ENCODE measurements around the gene HIKESHI. TPM values are rescaled to one million over a fixed set of nuclear protein-coding genes. Genes with fewer than 3 reads are reported as not detected.

The HIKESHI gene
- total and polyA plus RNA-seq, 9 donors: 32.5 to 60.9 (median 35.8) TPM

GRCh38 chr11:86388198-86388597 is 86.2 kb downstream of the HIKESHI start:
- no peak for DNase-seq
- Histone ChIP-seq H3K4me1 (ENCODE audit: control insufficient read depth, insufficient read depth, low read length) (peaks cover 5% of the 10 kb centered on the region), H3K9me3 (replicated peaks; ENCODE audit: control insufficient read depth, low read depth, low read length) (no peaks in the 10 kb centered on the region), H3K36me3 (ENCODE audit: control insufficient read depth, insufficient read depth, low read length) (no peaks in the 10 kb centered on the region), H3K27me3 (ENCODE audit: control insufficient read depth, insufficient read depth, low read length) (no peaks in the 10 kb centered on the region), H3K27ac (ENCODE audit: low read length) (no peak overlapping the region), H3K4me3 (ENCODE audit: low read length) (no peak overlapping the region)
- WGBS (ENCODE audit: insufficient coverage): 56% methylated on average over 2 of the region's 4 CpGs

DNA sequence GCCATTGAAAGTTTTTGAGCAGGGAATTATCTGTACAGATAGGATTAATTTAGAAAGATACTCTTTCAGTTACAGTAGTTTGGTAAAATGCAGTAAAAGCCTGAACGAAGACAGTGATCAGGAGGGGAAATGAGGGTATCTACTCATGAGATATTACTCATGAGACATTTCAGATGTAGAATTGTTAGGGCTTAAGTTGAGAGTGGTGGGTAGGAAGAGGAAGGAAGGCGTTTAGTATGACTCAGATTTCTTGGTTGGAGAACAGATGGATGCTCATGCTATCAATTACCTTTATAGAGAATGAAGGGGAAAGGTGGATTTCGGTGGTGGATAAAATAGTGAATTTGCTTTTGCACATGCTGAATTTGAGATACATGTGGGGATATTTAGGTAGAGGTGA is 88.4 kb downstream of the HIKESHI start:
- no peaks in the 10 kb centered on the region for H3K27me3 ChIP-seq (ENCODE audit: control insufficient read depth, insufficient read depth, low read length)

DNA sequence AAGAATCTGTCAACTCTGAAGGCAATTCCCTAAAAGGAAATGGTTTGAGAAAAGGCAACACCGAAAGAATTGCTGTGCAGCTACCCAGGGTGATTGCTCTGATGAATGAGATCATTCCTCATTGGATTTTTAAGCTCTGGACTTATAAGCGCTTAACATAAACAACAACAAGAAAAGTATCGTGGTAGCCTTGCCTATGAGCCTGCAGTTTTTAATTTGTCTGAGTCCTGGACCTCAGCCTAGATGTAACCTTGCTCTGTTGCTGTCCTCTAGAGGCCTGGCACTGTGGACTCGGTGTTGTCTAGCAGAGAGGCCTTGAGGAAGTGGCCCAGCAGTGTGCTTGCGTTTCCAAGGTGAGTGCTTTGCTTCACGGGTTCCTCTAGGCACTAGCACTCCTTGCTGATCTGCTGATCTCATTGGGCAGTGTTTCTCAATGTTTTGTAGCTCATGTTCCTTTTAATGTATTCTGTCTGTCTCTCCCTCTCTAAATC is 93.1 kb downstream of the HIKESHI start:
- DNase-seq: no peak
- no peaks in the 10 kb centered on the region for H3K9me3 ChIP-seq (replicated peaks; ENCODE audit: control insufficient read depth, low read depth, low read length)
- H3K27ac ChIP-seq (ENCODE audit: low read length): no peak overlapping the region

More for the DNA sequence above, 88.4 kb downstream of the HIKESHI start:
- Histone ChIP-seq H3K27ac (ENCODE audit: low read length) (no peak overlapping the region), H3K36me3 (ENCODE audit: control insufficient read depth, insufficient read depth, low read length) (no peaks in the 10 kb centered on the region), H3K4me3 (ENCODE audit: low read length) (no peak overlapping the region), H3K4me1 (ENCODE audit: control insufficient read depth, insufficient read depth, low read length) (peaks cover 3% of the 10 kb centered on the region), H3K9me3 (replicated peaks; ENCODE audit: control insufficient read depth, low read depth, low read length) (no peaks in the 10 kb centered on the region)
- 100% methylated on average over 2 of the region's 3 CpGs for WGBS (ENCODE audit: insufficient coverage)
- no peak for DNase-seq

More for the DNA sequence above, 93.1 kb downstream of the HIKESHI start:
- Histone ChIP-seq H3K27me3 (ENCODE audit: control insufficient read depth, insufficient read depth, low read length) (no peaks in the 10 kb centered on the region), H3K4me3 (ENCODE audit: low read length) (no peak overlapping the region), H3K36me3 (ENCODE audit: control insufficient read depth, insufficient read depth, low read length) (no peaks in the 10 kb centered on the region), H3K4me1 (ENCODE audit: control insufficient read depth, insufficient read depth, low read length) (no peaks in the 10 kb centered on the region)
- 56% methylated on average over 4 of the region's 6 CpGs for WGBS (ENCODE audit: insufficient coverage)

Other genes starting within 250 kb of the HIKESHI start
- gene PICALM, start 233.2 kb upstream of the HIKESHI start, total RNA-seq: 171 TPM
- gene PICALM, start 233.2 kb upstream of the HIKESHI start, polyA plus RNA-seq (ENCODE audit: insufficient read depth in 1 of 8, insufficient read length in 8 of 8, low replicate concordance in 1 of 8): 100 to 1,000 TPM in 7 of 8 donors, 10 to 100 TPM in 1; 96.2 to 131 (median 111) TPM
- 14.3 TPM for gene EED, start 57.5 kb upstream of the HIKESHI start, total RNA-seq
- 10 to 100 TPM; 18.5 to 24.9 (median 20.4) TPM for gene EED, start 57.5 kb upstream of the HIKESHI start, polyA plus RNA-seq (ENCODE audit: insufficient read depth in 1 of 8, insufficient read length in 8 of 8, low replicate concordance in 1 of 8)
- 1.1 TPM for gene CCDC81, start 72.6 kb downstream of the HIKESHI start, total RNA-seq
- 1 to 10 TPM in 3 of 8 donors, under 1 TPM in 5; 0.45 to 1.3 (median 0.81) TPM for gene CCDC81, start 72.6 kb downstream of the HIKESHI start, polyA plus RNA-seq (ENCODE audit: insufficient read depth in 1 of 8, insufficient read length in 8 of 8, low replicate concordance in 1 of 8)